ENCODE results near the gene MAMDC2.

DNA sequence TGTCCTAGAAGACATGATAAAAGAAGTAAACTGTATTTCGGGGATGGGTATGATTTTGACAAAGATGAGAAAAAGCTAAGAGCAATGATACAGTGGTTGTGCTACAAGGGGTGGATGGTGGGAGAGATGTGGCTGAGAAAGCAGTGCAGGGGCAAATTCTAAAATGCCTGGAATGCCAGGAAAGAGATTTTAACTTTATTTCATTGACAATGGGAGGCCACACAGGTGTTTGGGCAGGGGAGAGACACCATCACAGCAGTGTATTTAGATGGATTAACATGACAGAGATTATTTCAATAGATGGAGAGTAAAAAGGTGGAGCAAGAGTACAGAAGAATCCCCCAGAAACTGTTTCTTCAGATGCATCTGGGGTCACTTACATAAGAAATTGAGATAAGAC, 71.2 kb downstream of the MAMDC2 start:
- no peak for TF ChIP-seq EZH2 (IDR thresholded peaks at IDR 0.05; ENCODE audit: borderline replicate concordance, low read length)
- TF ChIP-seq, protein P1, sequence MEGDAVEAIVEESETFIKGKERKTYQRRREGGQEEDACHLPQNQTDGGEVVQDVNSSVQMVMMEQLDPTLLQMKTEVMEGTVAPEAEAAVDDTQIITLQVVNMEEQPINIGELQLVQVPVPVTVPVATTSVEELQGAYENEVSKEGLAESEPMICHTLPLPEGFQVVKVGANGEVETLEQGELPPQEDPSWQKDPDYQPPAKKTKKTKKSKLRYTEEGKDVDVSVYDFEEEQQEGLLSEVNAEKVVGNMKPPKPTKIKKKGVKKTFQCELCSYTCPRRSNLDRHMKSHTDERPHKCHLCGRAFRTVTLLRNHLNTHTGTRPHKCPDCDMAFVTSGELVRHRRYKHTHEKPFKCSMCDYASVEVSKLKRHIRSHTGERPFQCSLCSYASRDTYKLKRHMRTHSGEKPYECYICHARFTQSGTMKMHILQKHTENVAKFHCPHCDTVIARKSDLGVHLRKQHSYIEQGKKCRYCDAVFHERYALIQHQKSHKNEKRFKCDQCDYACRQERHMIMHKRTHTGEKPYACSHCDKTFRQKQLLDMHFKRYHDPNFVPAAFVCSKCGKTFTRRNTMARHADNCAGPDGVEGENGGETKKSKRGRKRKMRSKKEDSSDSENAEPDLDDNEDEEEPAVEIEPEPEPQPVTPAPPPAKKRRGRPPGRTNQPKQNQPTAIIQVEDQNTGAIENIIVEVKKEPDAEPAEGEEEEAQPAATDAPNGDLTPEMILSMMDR (conservative IDR thresholded peaks at IDR 0.05 in 1 of 2, IDR thresholded peaks at IDR 0.05 in 1 of 2; ENCODE audit: extremely low read depth in 1 of 2, insufficient read depth in 1 of 2, low read depth in 1 of 2, low read length in 2 of 2), result no peak

Measured in mammary epithelial cell (primary cell).